Astrocyte (in vitro differentiated cells and primary cell): ENCODE data around the gene PASK. TPM values are rescaled to one million over a fixed set of nuclear protein-coding genes. Genes with fewer than 3 reads are reported as not detected.

Source experiments
- DNase-seq: peaks from one replicate; pipeline ENCODE4 v3.0.0-alpha.2; 2010; ENCODE audit warnings: low read depth
- FAIRE-seq: peaks from 2 replicates; lab custom pipeline; 2011; peaks lifted over from hg19 to GRCh38; lab: Jason Lieb, UNC
- H2AFZ ChIP-seq: 2 replicates; pipeline ENCODE4 v1.6.0; 2012; ENCODE audit warnings: low read depth, low read length, inconsistent platforms
- H3K27ac ChIP-seq: 2 replicates; pipeline ENCODE4 v1.5.1; 2011; ENCODE audit warnings: low read depth, low read length, inconsistent platforms
- H3K27me3 ChIP-seq: 2 replicates; pipeline ENCODE4 v1.6.0; 2011; ENCODE audit warnings: low read length, inconsistent platforms; ENCODE audit not compliant: insufficient read depth
- H3K36me3 ChIP-seq: 2 replicates; pipeline ENCODE4 v1.5.1; 2011; ENCODE audit warnings: low read length, inconsistent platforms; ENCODE audit not compliant: insufficient read depth
- H3K4me1 ChIP-seq: 2 replicates; pipeline ENCODE4 v1.5.1; 2011; ENCODE audit warnings: low read length, inconsistent platforms; ENCODE audit not compliant: insufficient read depth
- H3K4me2 ChIP-seq: 2 replicates; pipeline ENCODE4 v1.6.0; 2012; ENCODE audit warnings: low read length, inconsistent platforms
- H3K4me3 ChIP-seq: 2 replicates; pipeline ENCODE4 v1.5.1; 2011; ENCODE audit warnings: low read depth, mild to moderate bottlenecking, low read length, inconsistent platforms; ENCODE audit not compliant: insufficient read depth
- H3K79me2 ChIP-seq: 2 replicates; pipeline ENCODE4 v1.6.0; 2012; ENCODE audit warnings: mild to moderate bottlenecking, low read length, inconsistent platforms; ENCODE audit not compliant: insufficient read depth
- H3K9ac ChIP-seq: 2 replicates; pipeline ENCODE4 v1.6.0; 2012; ENCODE audit warnings: mild to moderate bottlenecking, low read length, inconsistent platforms
- H3K9me3 ChIP-seq: 2 replicates; pipeline ENCODE4 v1.5.1; 2012; ENCODE audit warnings: low read depth, mild to moderate bottlenecking, low read length, inconsistent platforms; ENCODE audit not compliant: insufficient read depth
- H4K20me1 ChIP-seq: 2 replicates; pipeline ENCODE4 v1.6.0; 2012; ENCODE audit warnings: low read length, inconsistent platforms; ENCODE audit not compliant: insufficient read depth
- H3K27ac Mint-ChIP-seq: one replicate; pipeline ENCODE4 v1.8.0; 2021; ENCODE audit warnings: mild to moderate bottlenecking, mixed read lengths; ENCODE audit not compliant: unreplicated experiment
- H3K27me3 Mint-ChIP-seq: one replicate; pipeline ENCODE4 v1.8.0; 2021; ENCODE audit warnings: low read depth, mixed read lengths; ENCODE audit not compliant: unreplicated experiment
- H3K36me3 Mint-ChIP-seq: one replicate; pipeline ENCODE4 v1.8.0; 2021; ENCODE audit warnings: low read depth, mixed read lengths; ENCODE audit not compliant: unreplicated experiment
- H3K4me1 Mint-ChIP-seq: one replicate; pipeline ENCODE4 v1.8.0; 2021; ENCODE audit warnings: low read depth, mixed read lengths; ENCODE audit not compliant: unreplicated experiment
- H3K4me3 Mint-ChIP-seq: one replicate; pipeline ENCODE4 v1.8.0; 2021; ENCODE audit warnings: mild to moderate bottlenecking, moderate library complexity, mixed read lengths; ENCODE audit not compliant: unreplicated experiment
- H3K9me3 Mint-ChIP-seq: one replicate; pipeline ENCODE4 v1.8.0; 2021; ENCODE audit warnings: mild to moderate bottlenecking, mixed read lengths; ENCODE audit not compliant: unreplicated experiment
- CTCF ChIP-seq: IDR thresholded peaks from 2 replicates; pipeline ENCODE4 v1.5.1; 2011; ENCODE audit warnings: low read depth, mild to moderate bottlenecking, inconsistent platforms, low read length, moderate library complexity; ENCODE audit not compliant: insufficient read depth
- EZH2 ChIP-seq: IDR thresholded peaks from 2 replicates; pipeline ENCODE4 v1.6.1; 2012; ENCODE audit warnings: mild to moderate bottlenecking, low read length, inconsistent platforms; ENCODE audit not compliant: insufficient read depth
- total RNA-seq: library from RNA; stranded (reverse); gene quantifications from 2 replicates; pipeline ENCODE4 v1.2.1, GENCODE V29; 2021

PASK gene
- total RNA-seq, 1 donor from 2014 or later, result 8.0 TPM

GRCh38 chr2:241110607-241111439 lies 38.4 kb downstream of the PASK start:
- H3K27ac Mint-ChIP-seq, result no peak overlapping the region
- H2AFZ ChIP-seq, result no peak overlapping the region
- H3K4me1 Mint-ChIP-seq, result no peaks in the 10 kb centered on the region

DNA sequence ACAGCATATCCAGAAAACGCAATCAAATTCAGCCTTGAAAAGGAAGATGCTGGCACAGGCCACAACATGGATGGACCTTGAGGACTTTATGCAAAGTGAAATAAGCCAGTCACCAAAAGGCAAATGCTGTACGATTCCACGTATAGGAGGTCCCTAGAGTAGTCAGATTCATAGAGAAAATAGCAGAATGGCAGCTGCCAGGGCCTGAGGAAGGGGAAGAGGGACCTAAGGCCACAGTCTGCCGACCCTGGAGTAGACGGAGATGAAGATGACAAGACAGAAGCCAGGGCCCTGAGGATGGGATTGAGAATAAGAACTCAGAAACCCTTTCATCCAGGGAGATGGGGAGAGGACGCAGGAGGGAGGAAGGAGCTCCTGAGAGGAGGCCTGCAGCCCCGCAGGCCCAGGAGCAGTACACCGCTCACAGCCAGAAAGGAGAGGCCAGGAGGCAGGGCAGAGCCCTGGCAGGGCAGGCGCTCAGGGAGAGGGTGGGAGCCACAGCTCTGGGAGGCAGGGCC lies 39.1 kb downstream of the PASK start:
- no peak for DNase-seq
- Mint-ChIP-seq H3K27ac (no peak overlapping the region), H3K4me1 (no peaks in the 10 kb centered on the region), H3K27me3 (peaks cover 3% of the 10 kb centered on the region), H3K9me3 (no peaks in the 10 kb centered on the region), H3K36me3 (peaks cover 2% of the 10 kb centered on the region), H3K4me3 (no peak overlapping the region)
- Histone ChIP-seq H4K20me1 (no peaks in the 10 kb centered on the region), H3K27ac (no peak overlapping the region), H3K36me3 (no peaks in the 10 kb centered on the region), H3K4me3 (no peak overlapping the region), H2AFZ (no peak overlapping the region), H3K9ac (no peak overlapping the region), H3K4me1 (no peaks in the 10 kb centered on the region), H3K9me3 (no peaks in the 10 kb centered on the region), H3K4me2 (no peak overlapping the region), H3K79me2 (no peaks in the 10 kb centered on the region), H3K27me3 (no peaks in the 10 kb centered on the region)
- no peak for FAIRE-seq
- TF ChIP-seq CTCF (no peak), EZH2 (no peak)

More at GRCh38 chr2:241110607-241111439, 38.4 kb downstream of the PASK start:
- Histone ChIP-seq H3K4me2 (no peak overlapping the region), H3K27me3 (no peaks in the 10 kb centered on the region), H3K79me2 (no peaks in the 10 kb centered on the region), H3K4me3 (no peak overlapping the region), H3K36me3 (no peaks in the 10 kb centered on the region), H3K27ac (no peak overlapping the region), H3K4me1 (no peaks in the 10 kb centered on the region), H4K20me1 (no peaks in the 10 kb centered on the region), H3K9ac (no peak overlapping the region), H3K9me3 (no peaks in the 10 kb centered on the region)
- peaks cover 3% of the 10 kb centered on the region for H3K27me3 Mint-ChIP-seq
- H3K9me3 Mint-ChIP-seq, result no peaks in the 10 kb centered on the region
- DNase-seq (no peak), FAIRE-seq (no peak)
- no peak overlapping the region for H3K4me3 Mint-ChIP-seq
- H3K36me3 Mint-ChIP-seq, result peaks cover 2% of the 10 kb centered on the region
- no peak for TF ChIP-seq CTCF
- no peak for TF ChIP-seq EZH2
